ENCODE measurements around the gene STARD3NL.

GRCh38 chr7:38182450-38182849, 4.4 kb downstream of the STARD3NL start:
- TF ChIP-seq, protein P1, sequence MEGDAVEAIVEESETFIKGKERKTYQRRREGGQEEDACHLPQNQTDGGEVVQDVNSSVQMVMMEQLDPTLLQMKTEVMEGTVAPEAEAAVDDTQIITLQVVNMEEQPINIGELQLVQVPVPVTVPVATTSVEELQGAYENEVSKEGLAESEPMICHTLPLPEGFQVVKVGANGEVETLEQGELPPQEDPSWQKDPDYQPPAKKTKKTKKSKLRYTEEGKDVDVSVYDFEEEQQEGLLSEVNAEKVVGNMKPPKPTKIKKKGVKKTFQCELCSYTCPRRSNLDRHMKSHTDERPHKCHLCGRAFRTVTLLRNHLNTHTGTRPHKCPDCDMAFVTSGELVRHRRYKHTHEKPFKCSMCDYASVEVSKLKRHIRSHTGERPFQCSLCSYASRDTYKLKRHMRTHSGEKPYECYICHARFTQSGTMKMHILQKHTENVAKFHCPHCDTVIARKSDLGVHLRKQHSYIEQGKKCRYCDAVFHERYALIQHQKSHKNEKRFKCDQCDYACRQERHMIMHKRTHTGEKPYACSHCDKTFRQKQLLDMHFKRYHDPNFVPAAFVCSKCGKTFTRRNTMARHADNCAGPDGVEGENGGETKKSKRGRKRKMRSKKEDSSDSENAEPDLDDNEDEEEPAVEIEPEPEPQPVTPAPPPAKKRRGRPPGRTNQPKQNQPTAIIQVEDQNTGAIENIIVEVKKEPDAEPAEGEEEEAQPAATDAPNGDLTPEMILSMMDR (conservative IDR thresholded peaks at IDR 0.05; ENCODE audit: low read depth, low read length) = no peak
- TF ChIP-seq POLR2A (IDR thresholded peaks at IDR 0.05; ENCODE audit: low read depth, low read length) (no peak), RAD21 (IDR thresholded peaks at IDR 0.05; ENCODE audit: low read length) (no peak), MXI1 (IDR thresholded peaks at IDR 0.05; ENCODE audit: borderline replicate concordance, low read depth, low read length) (no peak), RFX5 (IDR thresholded peaks at IDR 0.05; ENCODE audit: low read depth, low read length) (no peak), MAFK (IDR thresholded peaks at IDR 0.05; ENCODE audit: low read depth, low read length) (no peak), RCOR1 (IDR thresholded peaks at IDR 0.05; ENCODE audit: insufficient replicate concordance, low read length) (no peak), SMC3 (IDR thresholded peaks at IDR 0.05; ENCODE audit: low read depth, low read length) (no peak)
- TF ChIP-seq, protein P2, sequence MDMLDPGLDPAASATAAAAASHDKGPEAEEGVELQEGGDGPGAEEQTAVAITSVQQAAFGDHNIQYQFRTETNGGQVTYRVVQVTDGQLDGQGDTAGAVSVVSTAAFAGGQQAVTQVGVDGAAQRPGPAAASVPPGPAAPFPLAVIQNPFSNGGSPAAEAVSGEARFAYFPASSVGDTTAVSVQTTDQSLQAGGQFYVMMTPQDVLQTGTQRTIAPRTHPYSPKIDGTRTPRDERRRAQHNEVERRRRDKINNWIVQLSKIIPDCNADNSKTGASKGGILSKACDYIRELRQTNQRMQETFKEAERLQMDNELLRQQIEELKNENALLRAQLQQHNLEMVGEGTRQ (IDR thresholded peaks at IDR 0.05; ENCODE audit: low read depth, low read length) = no peak

Data from IMR-90 (cell line).